ENCODE measurements around the gene FLT1. TPM values are rescaled to one million over a fixed set of nuclear protein-coding genes. Genes with fewer than 3 reads are reported as not detected.

The FLT1 gene
- total and polyA plus RNA-seq, 2 donors = 20.3 to 37.5 TPM

- Histone ChIP-seq H3K4me1 (ENCODE audit: insufficient read depth) (peaks cover 3% of the 10 kb centered on the region), H3K27ac (ENCODE audit: low read depth) (no peak overlapping the region), H3K36me3 (ENCODE audit: insufficient read depth) (no peaks in the 10 kb centered on the region), H3K4me3 (ENCODE audit: low read depth, low read length) (no peak overlapping the region)
- 56% methylated on average over 6 of the region's 6 CpGs for WGBS
- DNase-seq (ENCODE audit: extremely low spot score) = no peak
Measured at GRCh38 chr13:28490061-28490460, 4.9 kb downstream of the FLT1 start.

GRCh38 chr13:28489524-28489931 is 5.4 kb downstream of the FLT1 start:
- Histone ChIP-seq H3K36me3 (ENCODE audit: insufficient read depth) (no peaks in the 10 kb centered on the region), H3K27ac (ENCODE audit: low read depth) (no peak overlapping the region), H3K4me1 (ENCODE audit: insufficient read depth) (peaks cover under 1% of the 10 kb centered on the region), H3K4me3 (ENCODE audit: low read depth, low read length) (no peak overlapping the region)
- DNase-seq (ENCODE audit: extremely low spot score) = no peak
- 39% methylated on average over 5 of the region's 5 CpGs for whole genome bisulfite sequencing

GRCh38 chr13:28488376-28489005 is 6.4 kb downstream of the FLT1 start:
- WGBS = 72% methylated on average over 9 of the region's 9 CpGs
- no peak for DNase-seq (ENCODE audit: extremely low spot score)
- no peak overlapping the region for H3K4me3 ChIP-seq (ENCODE audit: low read depth, low read length)
- no peaks in the 10 kb centered on the region for H3K36me3 ChIP-seq (ENCODE audit: insufficient read depth)
- H3K27ac ChIP-seq (ENCODE audit: low read depth) = no peak overlapping the region
- H3K4me1 ChIP-seq (ENCODE audit: insufficient read depth) = no peaks in the 10 kb centered on the region

GRCh38 chr13:28485996-28486543 is 8.9 kb downstream of the FLT1 start:
- DNase-seq (ENCODE audit: extremely low spot score) = no peak
- H3K4me1 ChIP-seq (ENCODE audit: insufficient read depth) = no peaks in the 10 kb centered on the region
- no peak overlapping the region for H3K4me3 ChIP-seq (ENCODE audit: low read depth, low read length)
- 79% methylated on average over 10 of the region's 10 CpGs for WGBS
- no peaks in the 10 kb centered on the region for H3K36me3 ChIP-seq (ENCODE audit: insufficient read depth)
- H3K27ac ChIP-seq (ENCODE audit: low read depth) = no peak overlapping the region

- no peaks in the 10 kb centered on the region for H3K36me3 ChIP-seq (ENCODE audit: insufficient read depth)
- H3K4me1 ChIP-seq (ENCODE audit: insufficient read depth) = no peaks in the 10 kb centered on the region
- WGBS = 91% methylated on average over 7 of the region's 7 CpGs
- DNase-seq (ENCODE audit: extremely low spot score) = no peak
- H3K27ac ChIP-seq (ENCODE audit: low read depth) = no peak overlapping the region
- H3K4me3 ChIP-seq (ENCODE audit: low read depth, low read length) = no peak overlapping the region
Measured at GRCh38 chr13:28485551-28485950, 9.4 kb downstream of the FLT1 start.

- WGBS = 87% methylated on average over 1 of the region's 1 CpG
- Histone ChIP-seq H3K4me1 (ENCODE audit: insufficient read depth) (no peaks in the 10 kb centered on the region), H3K27ac (ENCODE audit: low read depth) (no peak overlapping the region), H3K36me3 (ENCODE audit: insufficient read depth) (no peaks in the 10 kb centered on the region), H3K4me3 (ENCODE audit: low read depth, low read length) (no peak overlapping the region)
- DNase-seq (ENCODE audit: extremely low spot score) = no peak
Measured at GRCh38 chr13:28485097-28485496, 9.8 kb downstream of the FLT1 start.

GRCh38 chr13:28483313-28483931 is 11.5 kb downstream of the FLT1 start:
- Histone ChIP-seq H3K36me3 (ENCODE audit: insufficient read depth) (no peaks in the 10 kb centered on the region), H3K4me3 (ENCODE audit: low read depth, low read length) (no peak overlapping the region), H3K4me1 (ENCODE audit: insufficient read depth) (no peaks in the 10 kb centered on the region), H3K27ac (ENCODE audit: low read depth) (no peak overlapping the region)
- no peak for DNase-seq (ENCODE audit: extremely low spot score)
- WGBS = 60% methylated on average over 7 of the region's 7 CpGs

GRCh38 chr13:28479005-28479404 is 15.9 kb downstream of the FLT1 start:
- H3K27ac ChIP-seq (ENCODE audit: low read depth) = no peak overlapping the region
- no peak for DNase-seq (ENCODE audit: extremely low spot score)
- H3K4me3 ChIP-seq (ENCODE audit: low read depth, low read length) = no peak overlapping the region
- H3K4me1 ChIP-seq (ENCODE audit: insufficient read depth) = peaks cover 1% of the 10 kb centered on the region
- WGBS = 76% methylated on average over 1 of the region's 1 CpG
- H3K36me3 ChIP-seq (ENCODE audit: insufficient read depth) = no peaks in the 10 kb centered on the region

- Histone ChIP-seq H3K27ac (ENCODE audit: low read depth) (no peak overlapping the region), H3K4me1 (ENCODE audit: insufficient read depth) (peaks cover 1% of the 10 kb centered on the region), H3K36me3 (ENCODE audit: insufficient read depth) (no peaks in the 10 kb centered on the region), H3K4me3 (ENCODE audit: low read depth, low read length) (no peak overlapping the region)
- 35% methylated on average over 3 of the region's 3 CpGs for WGBS
- no peak for DNase-seq (ENCODE audit: extremely low spot score)
Measured at GRCh38 chr13:28478127-28478526, 16.8 kb downstream of the FLT1 start.

GRCh38 chr13:28477709-28477973 is 17.3 kb downstream of the FLT1 start:
- whole genome bisulfite sequencing = 33% methylated on average over 3 of the region's 3 CpGs
- H3K36me3 ChIP-seq (ENCODE audit: insufficient read depth) = no peaks in the 10 kb centered on the region
- H3K4me3 ChIP-seq (ENCODE audit: low read depth, low read length) = no peak overlapping the region
- peaks cover 1% of the 10 kb centered on the region for H3K4me1 ChIP-seq (ENCODE audit: insufficient read depth)
- DNase-seq (ENCODE audit: extremely low spot score) = no peak
- no peak overlapping the region for H3K27ac ChIP-seq (ENCODE audit: low read depth)

GRCh38 chr13:28476919-28477708 is 17.8 kb downstream of the FLT1 start:
- Histone ChIP-seq H3K36me3 (ENCODE audit: insufficient read depth) (no peaks in the 10 kb centered on the region), H3K4me3 (ENCODE audit: low read depth, low read length) (no peak overlapping the region), H3K27ac (ENCODE audit: low read depth) (no peak overlapping the region), H3K4me1 (ENCODE audit: insufficient read depth) (peaks cover 1% of the 10 kb centered on the region)
- no peak for DNase-seq (ENCODE audit: extremely low spot score)
- 46% methylated on average over 11 of the region's 11 CpGs for WGBS

- DNase-seq (ENCODE audit: extremely low spot score) = no peak
- WGBS = 49% methylated on average over 7 of the region's 7 CpGs
- Histone ChIP-seq H3K27ac (ENCODE audit: low read depth) (no peak overlapping the region), H3K4me1 (ENCODE audit: insufficient read depth) (peaks cover 1% of the 10 kb centered on the region), H3K36me3 (ENCODE audit: insufficient read depth) (no peaks in the 10 kb centered on the region), H3K4me3 (ENCODE audit: low read depth, low read length) (no peak overlapping the region)
Measured at GRCh38 chr13:28475916-28476725, 18.8 kb downstream of the FLT1 start.

GRCh38 chr13:28474491-28475134 is 20.3 kb downstream of the FLT1 start:
- no peaks in the 10 kb centered on the region for H3K36me3 ChIP-seq (ENCODE audit: insufficient read depth)
- peaks cover 1% of the 10 kb centered on the region for H3K4me1 ChIP-seq (ENCODE audit: insufficient read depth)
- 76% methylated on average over 1 of the region's 1 CpG for WGBS
- H3K4me3 ChIP-seq (ENCODE audit: low read depth, low read length) = no peak overlapping the region
- no peak overlapping the region for H3K27ac ChIP-seq (ENCODE audit: low read depth)
- no peak for DNase-seq (ENCODE audit: extremely low spot score)
